ENCODE results near the gene POU6F2.

The POU6F2 gene

DNA sequence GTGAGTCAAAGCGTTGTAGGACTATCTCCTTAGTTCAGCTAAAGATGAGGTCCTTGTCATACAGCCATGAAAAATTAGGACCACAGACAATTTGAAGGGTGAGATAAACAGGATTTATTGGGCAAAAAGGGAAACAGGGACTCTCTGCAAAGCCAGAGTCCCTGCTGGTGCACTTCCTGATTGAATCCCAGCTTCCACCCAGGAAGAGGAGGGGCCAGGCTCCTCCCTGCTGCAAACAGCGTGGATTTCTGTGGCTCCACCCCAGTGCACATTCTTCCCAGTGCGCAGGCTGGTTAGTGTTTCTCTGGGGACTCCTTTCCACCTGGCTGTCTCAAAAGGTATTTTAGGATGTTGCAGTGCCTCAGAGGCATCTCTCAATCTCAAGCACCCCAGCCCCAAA is 423.1 kb downstream of the POU6F2 start:
- no peaks in the 10 kb centered on the region for H3K4me1 ChIP-seq (ENCODE audit: control insufficient read depth, low read length)
- peaks cover 16% of the 10 kb centered on the region; the same call in 1 of the 2 replicates for H3K27me3 ChIP-seq (ENCODE audit: control insufficient read depth, low read length)
- H3K4me3 ChIP-seq (ENCODE audit: low read length): no peak overlapping the region
- no peaks in the 10 kb centered on the region for H4K20me1 ChIP-seq (ENCODE audit: control insufficient read depth, insufficient read depth, low read depth, low read length)
- H3K79me2 ChIP-seq (ENCODE audit: control insufficient read depth, low read length): no peaks in the 10 kb centered on the region
- H3K36me3 ChIP-seq (ENCODE audit: control insufficient read depth, low read length): no peaks in the 10 kb centered on the region
- H3F3A ChIP-seq (ENCODE audit: control insufficient read depth, insufficient read depth): no peaks in the 10 kb centered on the region
- H3K27ac ChIP-seq (ENCODE audit: low read depth, low read length): no peak overlapping the region
- TF ChIP-seq EZH2phosphoT487 (IDR thresholded peaks at IDR 0.05; ENCODE audit: borderline replicate concordance, low read length): no peak
- TF ChIP-seq CTCF (IDR thresholded peaks at IDR 0.05; ENCODE audit: low read depth, low read length, poor library complexity, severe bottlenecking): no peak
- no peaks in the 10 kb centered on the region for H3K9me2 ChIP-seq (replicated peaks; ENCODE audit: control insufficient read depth, low read length)
- no peak overlapping the region for H3K4me2 ChIP-seq (ENCODE audit: low read length)
- no peaks in the 10 kb centered on the region for H3K9me3 ChIP-seq (ENCODE audit: control insufficient read depth, insufficient read depth, low read length)

DNA sequence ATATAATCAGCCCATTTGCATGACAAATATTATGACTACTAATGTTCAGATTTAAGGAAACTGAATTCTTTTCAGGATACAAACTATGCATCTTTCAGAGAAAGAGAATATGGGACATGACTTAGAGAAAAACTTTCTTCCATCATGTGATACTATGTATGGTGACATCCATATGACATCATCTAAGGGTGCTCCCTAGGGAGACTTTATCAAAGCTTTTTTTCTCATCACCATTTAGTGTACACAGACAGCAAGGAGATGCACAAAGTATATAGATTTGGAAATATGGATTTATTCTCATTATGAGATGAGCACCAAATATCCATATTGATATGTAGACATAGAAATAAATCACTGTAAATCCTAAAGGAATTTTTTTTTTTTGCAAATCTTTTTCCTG is 424.3 kb downstream of the POU6F2 start:
- Histone ChIP-seq H3F3A (ENCODE audit: control insufficient read depth, insufficient read depth) (no peaks in the 10 kb centered on the region), H3K4me3 (ENCODE audit: low read length) (no peak overlapping the region), H3K27me3 (ENCODE audit: control insufficient read depth, low read length) (peaks cover 16% of the 10 kb centered on the region; the same call in 1 of the 2 replicates), H3K9me2 (replicated peaks; ENCODE audit: control insufficient read depth, low read length) (no peaks in the 10 kb centered on the region), H4K20me1 (ENCODE audit: control insufficient read depth, insufficient read depth, low read depth, low read length) (no peaks in the 10 kb centered on the region), H3K36me3 (ENCODE audit: control insufficient read depth, low read length) (no peaks in the 10 kb centered on the region), H3K9me3 (ENCODE audit: control insufficient read depth, insufficient read depth, low read length) (no peaks in the 10 kb centered on the region), H3K27ac (ENCODE audit: low read depth, low read length) (no peak overlapping the region), H3K4me1 (ENCODE audit: control insufficient read depth, low read length) (no peaks in the 10 kb centered on the region), H3K79me2 (ENCODE audit: control insufficient read depth, low read length) (no peaks in the 10 kb centered on the region), H3K4me2 (ENCODE audit: low read length) (no peak overlapping the region)
- no peak for TF ChIP-seq CTCF (IDR thresholded peaks at IDR 0.05; ENCODE audit: low read depth, low read length, poor library complexity, severe bottlenecking)
- TF ChIP-seq EZH2phosphoT487 (IDR thresholded peaks at IDR 0.05; ENCODE audit: borderline replicate concordance, low read length): no peak

- H3K4me3 ChIP-seq (ENCODE audit: low read length): no peak overlapping the region
These were observed 427.2 kb downstream of the POU6F2 start for GRCh38 chr7:39404907-39405306.

More at GRCh38 chr7:39404907-39405306, 427.2 kb downstream of the POU6F2 start:
- H3K36me3 ChIP-seq (ENCODE audit: control insufficient read depth, low read length): no peaks in the 10 kb centered on the region
- TF ChIP-seq EZH2phosphoT487 (IDR thresholded peaks at IDR 0.05; ENCODE audit: borderline replicate concordance, low read length) (no peak), CTCF (IDR thresholded peaks at IDR 0.05; ENCODE audit: low read depth, low read length, poor library complexity, severe bottlenecking) (no peak)
- H3K9me3 ChIP-seq (ENCODE audit: control insufficient read depth, insufficient read depth, low read length): no peaks in the 10 kb centered on the region
- H3K4me1 ChIP-seq (ENCODE audit: control insufficient read depth, low read length): no peaks in the 10 kb centered on the region
- H4K20me1 ChIP-seq (ENCODE audit: control insufficient read depth, insufficient read depth, low read depth, low read length): no peaks in the 10 kb centered on the region
- no peak overlapping the region for H3K4me2 ChIP-seq (ENCODE audit: low read length)
- no peaks in the 10 kb centered on the region for H3K79me2 ChIP-seq (ENCODE audit: control insufficient read depth, low read length)
- H3K9me2 ChIP-seq (replicated peaks; ENCODE audit: control insufficient read depth, low read length): no peaks in the 10 kb centered on the region
- no peaks in the 10 kb centered on the region for H3F3A ChIP-seq (ENCODE audit: control insufficient read depth, insufficient read depth)
- peaks cover 16% of the 10 kb centered on the region; the same call in 1 of the 2 replicates for H3K27me3 ChIP-seq (ENCODE audit: control insufficient read depth, low read length)
- H3K27ac ChIP-seq (ENCODE audit: low read depth, low read length): no peak overlapping the region

Measured in DOHH2 (cell line).